HG03442 (cell line): ENCODE measurements around the gene TMTC2.
"Not testable (repeated sequence)": the region's sequence is repeated elsewhere in the genome, so short reads cannot be mapped to it uniquely, and the experiment has no call there.

Experiments used
- ATAC-seq: cut with Tn5 transposase; IDR thresholded peaks from one replicate; pipeline ENCODE4 v1.9.1; 2021; ENCODE audit warnings: mild to moderate bottlenecking, moderate library complexity; ENCODE audit not compliant: unreplicated experiment

The TMTC2 gene

DNA sequence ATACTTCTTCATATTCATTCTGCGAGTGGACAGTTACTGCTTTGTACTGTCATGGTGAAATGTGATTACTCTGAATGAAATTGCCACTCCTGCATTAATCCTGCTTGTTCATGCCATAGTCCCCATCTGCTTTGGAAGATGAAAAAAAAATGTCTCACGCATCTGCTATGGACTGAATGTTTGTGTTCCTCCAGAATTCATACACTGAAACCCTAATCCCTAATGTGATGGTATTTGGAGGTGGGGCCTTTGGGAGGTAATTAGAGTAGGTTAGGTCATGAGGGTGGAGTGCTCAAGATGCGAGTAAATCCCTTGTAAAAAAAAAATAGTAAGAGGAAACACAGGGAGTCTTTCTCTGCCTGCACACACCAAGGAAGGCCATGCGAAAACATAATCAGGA, 427.2 kb downstream of the TMTC2 start:
- ATAC-seq: no peak

DNA sequence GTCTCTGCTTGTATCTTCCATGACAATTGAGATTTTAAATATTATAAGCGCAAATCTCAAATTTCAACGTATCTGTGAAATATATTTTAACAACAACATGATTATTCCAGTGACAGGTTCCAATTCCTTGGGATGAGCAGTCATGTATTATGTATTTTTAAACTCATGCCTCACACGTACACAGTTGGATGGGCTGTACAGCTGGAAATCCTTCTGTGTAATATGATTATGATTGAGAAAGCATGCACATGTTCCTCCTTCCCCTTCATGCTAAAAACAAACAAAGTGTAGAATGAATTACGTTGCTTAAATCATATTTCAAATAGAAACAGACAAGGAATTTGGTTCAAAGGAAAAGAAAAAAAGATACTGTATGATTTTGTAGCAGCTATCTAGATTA, 428.3 kb downstream of the TMTC2 start:
- no peak for ATAC-seq

- ATAC-seq: not testable (repeated sequence)
Measured at GRCh38 chr12:83117926-83118325, 431.2 kb downstream of the TMTC2 start.

GRCh38 chr12:83121897-83122622, 435.4 kb downstream of the TMTC2 start:
- no peak for ATAC-seq

DNA sequence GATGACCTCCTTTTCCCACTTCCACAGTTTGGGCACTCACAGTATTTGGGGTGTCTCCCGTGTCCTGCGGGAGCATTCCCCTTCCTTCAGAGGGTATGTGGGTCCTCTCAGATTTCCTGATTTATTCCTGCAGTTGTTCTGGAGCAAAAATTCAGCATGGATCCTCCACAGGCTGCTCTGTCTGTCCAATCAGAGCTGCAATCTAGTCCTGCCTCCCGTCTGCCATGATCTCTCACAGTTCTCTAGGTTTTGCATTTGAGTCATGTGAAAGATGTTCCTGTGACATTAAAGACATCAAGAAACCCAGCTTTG, 435.9 kb downstream of the TMTC2 start:
- ATAC-seq: no peak

GRCh38 chr12:83123039-83123438, 436.3 kb downstream of the TMTC2 start:
- ATAC-seq: no peak

- ATAC-seq: no peak
Measured at GRCh38 chr12:83128540-83128939, 441.8 kb downstream of the TMTC2 start.

GRCh38 chr12:83130178-83130577, 443.5 kb downstream of the TMTC2 start:
- ATAC-seq: no peak

- no peak for ATAC-seq
Measured at GRCh38 chr12:83132360-83132759, 445.7 kb downstream of the TMTC2 start.

DNA sequence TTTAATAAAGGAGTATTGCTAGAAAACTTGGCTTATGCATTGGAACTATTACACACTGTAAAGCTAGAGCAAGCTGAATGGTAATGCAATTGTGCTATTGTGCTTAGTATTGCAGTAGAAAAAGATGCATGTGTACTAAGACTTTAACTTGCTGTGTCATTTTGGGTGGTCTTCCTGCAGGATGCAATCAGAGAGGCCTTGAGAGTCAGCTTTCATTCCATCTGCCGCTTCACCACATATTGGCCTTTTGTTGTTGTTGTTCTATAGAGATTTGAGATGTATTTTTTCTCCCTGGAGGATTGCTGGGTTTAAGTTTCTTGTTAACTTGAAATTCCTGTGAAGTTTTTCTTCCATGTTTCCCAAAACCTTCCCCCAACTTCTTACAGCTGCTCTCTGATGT, 449.7 kb downstream of the TMTC2 start:
- ATAC-seq: no peak

GRCh38 chr12:83140135-83140534, 453.4 kb downstream of the TMTC2 start:
- no peak for ATAC-seq

DNA sequence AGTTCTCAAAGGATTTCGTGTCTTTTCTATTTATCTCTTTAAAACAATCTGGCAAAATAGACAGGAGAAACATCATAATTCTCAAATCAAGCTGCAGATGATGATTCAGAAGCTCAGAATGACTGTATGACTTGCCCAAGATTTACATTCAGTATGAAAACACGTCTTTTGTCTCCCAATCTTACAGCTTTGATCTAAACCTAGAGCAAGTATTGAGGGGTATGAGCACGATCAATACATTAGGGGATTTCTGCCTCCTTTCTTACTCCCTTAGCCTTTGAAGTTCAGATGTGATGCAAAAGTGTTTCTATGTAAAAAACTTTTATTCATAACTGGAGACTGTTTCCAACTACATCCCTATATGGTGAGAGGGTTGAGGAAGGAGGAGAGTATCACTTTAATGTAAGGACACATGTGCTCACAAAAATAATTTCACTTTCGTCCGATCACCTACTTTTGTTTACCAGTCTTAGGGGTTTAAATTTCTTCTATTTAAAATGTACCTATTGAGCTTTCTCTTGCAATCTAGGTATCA, 454.8 kb downstream of the TMTC2 start:
- no peak for ATAC-seq

- no peak for ATAC-seq
Measured at GRCh38 chr12:83142914-83143313, 456.2 kb downstream of the TMTC2 start.

DNA sequence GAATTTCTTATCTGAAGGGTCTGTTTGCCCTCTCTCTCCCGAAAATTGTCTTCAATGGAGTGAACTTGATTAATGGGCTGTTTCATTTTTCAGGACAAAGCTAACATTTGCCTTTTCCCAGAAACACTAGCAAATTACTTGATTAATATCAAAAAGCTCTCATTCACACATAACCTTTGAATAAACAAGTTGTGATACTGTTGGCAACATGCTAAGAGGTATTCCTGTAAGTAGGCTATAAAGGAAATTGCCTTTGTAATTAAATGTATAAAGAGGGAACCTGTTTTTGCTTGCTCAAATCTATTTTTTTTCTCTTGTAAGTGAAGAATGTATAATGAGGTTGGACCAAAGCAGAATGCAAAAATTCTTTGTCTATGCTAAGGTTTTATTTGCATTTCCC, 457.2 kb downstream of the TMTC2 start:
- ATAC-seq: no peak

DNA sequence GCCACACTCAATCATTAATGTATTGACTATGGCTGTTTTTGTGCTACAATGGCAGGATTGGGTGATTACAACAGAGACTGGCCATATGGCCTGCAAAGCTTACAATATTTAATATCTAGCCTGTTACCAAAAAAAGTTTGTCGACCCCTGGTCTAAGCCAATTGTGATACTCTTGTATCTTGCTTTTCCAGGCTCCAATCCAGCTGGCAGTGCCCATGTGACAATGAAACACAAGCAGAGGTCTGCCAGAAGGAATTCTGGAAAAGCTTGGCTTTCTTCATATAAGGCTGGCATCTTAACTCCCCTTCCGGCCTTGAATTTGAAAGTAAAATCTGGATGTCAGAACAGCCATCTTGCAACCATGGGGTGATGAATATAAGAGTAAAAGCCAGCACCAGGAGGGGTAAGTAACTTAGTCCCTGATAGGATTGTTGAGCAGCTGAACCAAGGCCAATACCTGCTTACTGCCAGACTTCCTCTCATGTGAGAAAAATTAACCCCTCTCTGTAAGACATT, 458.7 kb downstream of the TMTC2 start:
- no peak for ATAC-seq

GRCh38 chr12:83147341-83147740, 460.6 kb downstream of the TMTC2 start:
- ATAC-seq: no peak

GRCh38 chr12:83149987-83150386, 463.3 kb downstream of the TMTC2 start:
- ATAC-seq: no peak

GRCh38 chr12:83150465-83151189, 463.9 kb downstream of the TMTC2 start:
- no peak for ATAC-seq

DNA sequence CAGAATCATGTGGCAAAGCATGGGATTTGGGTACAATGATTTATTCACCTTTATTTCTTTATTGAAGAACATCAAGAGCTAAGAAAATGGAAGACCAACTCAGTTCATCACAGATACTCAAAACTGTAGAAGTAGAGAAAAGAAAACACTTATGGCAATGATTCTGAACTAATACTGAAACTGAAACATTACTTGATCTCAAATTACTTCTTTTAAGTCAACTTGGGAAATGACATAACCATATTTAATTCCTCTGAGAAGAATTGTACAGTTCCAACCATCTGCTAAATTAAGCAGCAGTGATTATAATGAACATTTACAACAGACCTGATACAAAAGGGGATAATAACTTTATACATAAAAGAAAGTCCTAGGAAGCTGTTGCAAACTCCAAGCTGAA, 466.5 kb downstream of the TMTC2 start:
- peak; percentile 66 for ATAC-seq

- no peak for ATAC-seq
Measured at GRCh38 chr12:83156815-83157214, 470.1 kb downstream of the TMTC2 start.

GRCh38 chr12:83157604-83158003, 470.9 kb downstream of the TMTC2 start:
- ATAC-seq: no peak

DNA sequence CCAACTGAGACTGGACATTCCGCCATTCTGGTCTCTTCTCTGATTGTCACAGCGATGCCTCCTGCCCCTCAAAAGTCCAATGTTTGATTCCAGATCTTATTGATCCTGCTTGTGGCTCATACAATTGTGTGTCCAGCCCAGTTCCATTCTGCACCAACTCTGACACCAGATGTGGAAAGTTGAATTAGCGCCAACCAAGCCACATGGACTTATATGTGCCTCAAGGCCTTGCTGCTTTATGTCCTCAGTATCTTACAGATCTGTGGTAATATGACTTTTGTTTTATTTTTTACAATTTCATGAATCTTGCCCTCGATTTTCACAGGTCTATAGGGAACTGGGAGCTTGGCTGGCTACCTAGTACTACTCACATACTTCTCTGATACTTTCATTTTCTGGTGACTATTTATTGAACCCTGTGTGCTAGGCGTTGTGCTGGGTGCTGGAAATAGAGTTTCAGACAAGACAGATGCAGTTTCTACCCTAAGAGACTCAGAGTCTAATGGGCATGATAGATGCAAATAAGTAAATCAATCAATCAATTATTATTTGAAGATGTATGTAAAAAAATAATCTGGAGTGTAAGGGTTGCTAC, 472.0 kb downstream of the TMTC2 start:
- ATAC-seq: no peak
